ENCODE data around the gene ABCB9.

ABCB9 gene

GRCh38 chr12:122888232-122888752 is 78.0 kb downstream of the ABCB9 start:
- Histone ChIP-seq H3K4me3 (ENCODE audit: low read length in 2 of 2) (peak overlapping the region; percentile 66 to 73), H3K9ac (ENCODE audit: low read depth in 1 of 2, low read length in 2 of 2) (peak overlapping the region; percentile 71 to 72), H3K9me3 (ENCODE audit: control insufficient read depth in 2 of 2, low read length in 2 of 2) (no peaks in the 10 kb centered on the region), H3K27me3 (ENCODE audit: control insufficient read depth in 2 of 2, insufficient read depth in 2 of 2, low read length in 2 of 2) (no peaks in the 10 kb centered on the region), H3K36me3 (ENCODE audit: control insufficient read depth in 2 of 2, insufficient read depth in 2 of 2, low read length in 2 of 2) (no peaks in the 10 kb centered on the region), H3K4me1 (ENCODE audit: control insufficient read depth in 2 of 2, insufficient read depth in 2 of 2, low read length in 2 of 2) (peaks cover 69 to 84% of the 10 kb centered on the region in 2 donors), H3K27ac (ENCODE audit: low read depth in 2 of 2, low read length in 2 of 2) (peak overlapping the region; percentile 94 to 96)

DNA sequence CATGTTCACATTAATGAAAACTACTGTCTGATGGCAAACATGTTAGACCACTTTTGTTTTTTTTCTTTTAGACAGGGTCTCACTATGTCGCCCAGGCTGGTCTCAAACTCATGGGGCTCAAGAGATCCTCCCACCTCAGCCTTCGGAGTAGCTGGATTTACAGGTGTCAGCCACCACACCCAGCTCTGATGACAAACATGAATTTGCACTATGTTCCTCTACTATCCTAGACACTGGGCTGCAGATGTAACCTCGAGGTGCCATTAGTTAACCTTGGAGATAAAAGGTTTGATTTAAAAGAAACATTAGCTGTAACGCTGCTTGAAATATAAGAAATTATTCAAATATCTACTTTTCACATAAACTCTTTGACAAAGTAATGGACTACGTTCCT is 78.4 kb downstream of the ABCB9 start:
- Histone ChIP-seq H3K9ac (ENCODE audit: low read depth in 1 of 2, low read length in 2 of 2) (peak overlapping the region; percentile 71 to 72), H3K27me3 (ENCODE audit: control insufficient read depth in 2 of 2, insufficient read depth in 2 of 2, low read length in 2 of 2) (no peaks in the 10 kb centered on the region), H3K9me3 (ENCODE audit: control insufficient read depth in 2 of 2, low read length in 2 of 2) (no peaks in the 10 kb centered on the region), H3K27ac (ENCODE audit: low read depth in 2 of 2, low read length in 2 of 2) (peak overlapping the region; percentile 94 to 96), H3K4me3 (ENCODE audit: low read length in 2 of 2) (peak overlapping the region; percentile 66 to 73), H3K36me3 (ENCODE audit: control insufficient read depth in 2 of 2, insufficient read depth in 2 of 2, low read length in 2 of 2) (no peaks in the 10 kb centered on the region), H3K4me1 (ENCODE audit: control insufficient read depth in 2 of 2, insufficient read depth in 2 of 2, low read length in 2 of 2) (peaks cover 64 to 82% of the 10 kb centered on the region in 2 donors)

DNA sequence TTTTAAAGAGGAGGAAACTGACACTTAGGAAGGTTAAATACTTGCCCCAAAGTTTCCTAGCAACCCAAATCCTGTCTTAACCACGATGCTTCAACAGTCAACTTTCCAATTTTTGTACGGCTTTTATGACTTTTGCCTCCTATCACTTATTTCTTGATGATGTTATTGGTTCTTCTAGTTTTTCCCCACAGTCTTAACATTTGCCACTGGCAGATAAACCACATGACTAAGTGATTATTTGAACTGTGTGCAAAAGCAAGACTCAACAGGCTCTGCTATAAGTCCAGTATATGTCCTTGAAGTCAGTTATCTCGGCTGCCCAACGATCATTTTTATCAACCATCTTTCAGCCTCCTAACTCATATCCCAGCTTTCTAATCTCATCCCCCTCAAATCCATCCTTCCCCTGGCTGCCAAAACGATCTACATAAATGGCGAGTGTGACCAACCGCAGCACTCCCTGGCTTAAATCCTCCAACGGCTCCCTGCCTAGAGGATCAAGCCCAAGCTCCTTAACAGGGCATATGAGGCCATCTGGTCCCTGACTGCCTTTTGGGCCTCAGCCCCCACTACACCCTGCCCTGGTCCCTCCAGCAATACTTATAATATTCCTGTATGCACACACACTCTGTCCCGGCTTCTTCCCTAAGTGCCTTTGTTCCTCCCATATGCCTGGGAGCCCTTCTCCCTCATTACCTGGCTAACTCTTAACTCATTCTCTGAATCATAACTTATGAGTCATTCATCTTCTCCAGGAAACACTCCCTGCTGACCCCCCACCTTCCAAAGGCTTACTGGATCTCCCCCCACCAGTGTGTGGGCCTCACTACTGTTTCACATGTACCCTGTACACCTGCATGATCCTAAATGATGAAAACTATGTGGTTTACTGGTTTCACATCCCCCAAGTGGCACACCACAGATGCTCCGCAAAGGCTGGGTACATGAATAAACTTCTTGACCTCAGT is 79.1 kb downstream of the ABCB9 start:
- Histone ChIP-seq H3K4me3 (ENCODE audit: low read length in 2 of 2) (peak overlapping the region; percentile 66 to 73), H3K27ac (ENCODE audit: low read depth in 2 of 2, low read length in 2 of 2) (peak overlapping the region; percentile 94 to 96), H3K4me1 (ENCODE audit: control insufficient read depth in 2 of 2, insufficient read depth in 2 of 2, low read length in 2 of 2) (peaks cover 60 to 75% of the 10 kb centered on the region in 2 donors), H3K36me3 (ENCODE audit: control insufficient read depth in 2 of 2, insufficient read depth in 2 of 2, low read length in 2 of 2) (no peaks in the 10 kb centered on the region), H3K27me3 (ENCODE audit: control insufficient read depth in 2 of 2, insufficient read depth in 2 of 2, low read length in 2 of 2) (no peaks in the 10 kb centered on the region), H3K9ac (ENCODE audit: low read depth in 1 of 2, low read length in 2 of 2) (peak overlapping the region; percentile 71 to 72), H3K9me3 (ENCODE audit: control insufficient read depth in 2 of 2, low read length in 2 of 2) (no peaks in the 10 kb centered on the region)

- H3K36me3 ChIP-seq (ENCODE audit: control insufficient read depth in 2 of 2, insufficient read depth in 2 of 2, low read length in 2 of 2) = no peaks in the 10 kb centered on the region
- H3K27me3 ChIP-seq (ENCODE audit: control insufficient read depth in 2 of 2, insufficient read depth in 2 of 2, low read length in 2 of 2) = no peaks in the 10 kb centered on the region
- H3K9me3 ChIP-seq (ENCODE audit: control insufficient read depth in 2 of 2, low read length in 2 of 2) = no peaks in the 10 kb centered on the region
- no peak overlapping the region for H3K4me3 ChIP-seq (ENCODE audit: low read length in 2 of 2)
- H3K9ac ChIP-seq (ENCODE audit: low read depth in 1 of 2, low read length in 2 of 2) = no peak overlapping the region
- peaks cover 55 to 67% of the 10 kb centered on the region in 2 donors for H3K4me1 ChIP-seq (ENCODE audit: control insufficient read depth in 2 of 2, insufficient read depth in 2 of 2, low read length in 2 of 2)
- peak overlapping the region; percentile 94 to 96 for H3K27ac ChIP-seq (ENCODE audit: low read depth in 2 of 2, low read length in 2 of 2)
Observed at GRCh38 chr12:122886161-122886560, 80.1 kb downstream of the ABCB9 start.

DNA sequence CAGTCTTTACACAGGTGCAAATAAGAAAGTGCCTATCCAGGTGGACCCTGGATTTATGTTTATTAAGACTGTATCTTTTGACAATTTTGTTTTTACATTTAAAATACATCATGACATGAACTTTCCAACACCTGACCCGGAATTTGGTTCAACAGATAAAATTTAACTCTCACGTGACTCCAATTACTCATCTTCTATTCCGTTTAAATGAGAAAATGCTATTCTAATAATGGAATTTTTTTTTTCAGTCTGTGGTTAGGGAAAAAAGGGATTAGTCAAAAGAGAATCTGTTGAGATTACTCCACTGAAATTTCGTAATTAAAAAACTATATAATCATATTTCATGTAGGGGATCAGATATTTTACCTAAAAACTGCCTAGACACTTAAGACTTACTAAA is 81.4 kb downstream of the ABCB9 start:
- Histone ChIP-seq H3K27ac (ENCODE audit: low read depth in 2 of 2, low read length in 2 of 2) (peak overlapping the region; percentile 32 to 54), H3K27me3 (ENCODE audit: control insufficient read depth in 2 of 2, insufficient read depth in 2 of 2, low read length in 2 of 2) (no peaks in the 10 kb centered on the region), H3K36me3 (ENCODE audit: control insufficient read depth in 2 of 2, insufficient read depth in 2 of 2, low read length in 2 of 2) (peaks cover 0 to 8% of the 10 kb centered on the region in 2 donors), H3K4me1 (ENCODE audit: control insufficient read depth in 2 of 2, insufficient read depth in 2 of 2, low read length in 2 of 2) (peaks cover 48 to 69% of the 10 kb centered on the region in 2 donors), H3K4me3 (ENCODE audit: low read length in 2 of 2) (no peak overlapping the region), H3K9me3 (ENCODE audit: control insufficient read depth in 2 of 2, low read length in 2 of 2) (no peaks in the 10 kb centered on the region), H3K9ac (ENCODE audit: low read depth in 1 of 2, low read length in 2 of 2) (no peak overlapping the region)

DNA sequence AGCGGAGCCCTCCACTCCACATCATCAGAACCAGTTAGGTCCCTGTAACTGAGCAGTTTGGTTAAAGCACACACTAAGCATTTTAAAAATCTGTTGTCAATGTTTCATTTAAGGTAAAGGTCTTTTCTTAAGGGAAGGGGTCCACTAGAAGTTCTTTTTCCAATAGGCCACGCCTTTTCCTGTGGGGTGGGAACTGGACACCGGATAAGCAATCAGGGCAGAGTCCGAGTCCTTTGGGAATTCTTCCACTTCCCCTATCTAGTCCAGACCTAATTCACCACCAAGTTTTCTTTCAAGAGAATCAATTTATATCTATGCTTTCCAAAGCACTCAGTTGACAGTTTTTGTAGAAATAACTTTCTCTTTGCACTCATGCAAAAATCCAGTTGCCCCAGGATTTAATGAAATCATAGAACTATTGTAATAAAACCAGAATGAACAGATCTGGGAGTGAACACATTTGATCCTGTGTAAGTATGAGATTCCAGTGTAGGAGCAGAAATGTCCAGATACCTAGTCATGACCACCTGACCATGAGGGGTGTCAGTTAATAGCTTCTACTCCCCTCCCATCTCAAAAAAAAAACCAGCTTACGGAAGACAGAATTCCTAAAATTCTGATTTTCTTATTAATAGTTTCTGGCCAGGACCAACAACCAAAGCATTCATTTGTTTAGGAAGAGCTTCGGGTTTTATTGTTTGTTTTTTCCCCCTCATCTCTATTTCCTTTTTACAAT is 82.0 kb downstream of the ABCB9 start:
- Histone ChIP-seq H3K27ac (ENCODE audit: low read depth in 2 of 2, low read length in 2 of 2) (peak overlapping the region; percentile 32 to 54), H3K9ac (ENCODE audit: low read depth in 1 of 2, low read length in 2 of 2) (peak overlapping the region in 1 of 2 donors; percentile 39), H3K4me1 (ENCODE audit: control insufficient read depth in 2 of 2, insufficient read depth in 2 of 2, low read length in 2 of 2) (peaks cover 43 to 68% of the 10 kb centered on the region in 2 donors)

GRCh38 chr12:122882908-122883558 is 83.2 kb downstream of the ABCB9 start:
- Histone ChIP-seq H3K4me1 (ENCODE audit: control insufficient read depth in 2 of 2, insufficient read depth in 2 of 2, low read length in 2 of 2) (peaks cover 31 to 56% of the 10 kb centered on the region in 2 donors), H3K36me3 (ENCODE audit: control insufficient read depth in 2 of 2, insufficient read depth in 2 of 2, low read length in 2 of 2) (peaks cover 3 to 8% of the 10 kb centered on the region in 2 donors), H3K4me3 (ENCODE audit: low read length in 2 of 2) (no peak overlapping the region), H3K9ac (ENCODE audit: low read depth in 1 of 2, low read length in 2 of 2) (no peak overlapping the region), H3K27ac (ENCODE audit: low read depth in 2 of 2, low read length in 2 of 2) (no peak overlapping the region), H3K9me3 (ENCODE audit: control insufficient read depth in 2 of 2, low read length in 2 of 2) (no peaks in the 10 kb centered on the region), H3K27me3 (ENCODE audit: control insufficient read depth in 2 of 2, insufficient read depth in 2 of 2, low read length in 2 of 2) (no peaks in the 10 kb centered on the region)

More for the DNA sequence above, 82.0 kb downstream of the ABCB9 start:
- H3K4me3 ChIP-seq (ENCODE audit: low read length in 2 of 2) = no peak overlapping the region
- no peaks in the 10 kb centered on the region for H3K9me3 ChIP-seq (ENCODE audit: control insufficient read depth in 2 of 2, low read length in 2 of 2)
- H3K36me3 ChIP-seq (ENCODE audit: control insufficient read depth in 2 of 2, insufficient read depth in 2 of 2, low read length in 2 of 2) = peaks cover under 1 to 8% of the 10 kb centered on the region in 2 donors
- H3K27me3 ChIP-seq (ENCODE audit: control insufficient read depth in 2 of 2, insufficient read depth in 2 of 2, low read length in 2 of 2) = no peaks in the 10 kb centered on the region

DNA sequence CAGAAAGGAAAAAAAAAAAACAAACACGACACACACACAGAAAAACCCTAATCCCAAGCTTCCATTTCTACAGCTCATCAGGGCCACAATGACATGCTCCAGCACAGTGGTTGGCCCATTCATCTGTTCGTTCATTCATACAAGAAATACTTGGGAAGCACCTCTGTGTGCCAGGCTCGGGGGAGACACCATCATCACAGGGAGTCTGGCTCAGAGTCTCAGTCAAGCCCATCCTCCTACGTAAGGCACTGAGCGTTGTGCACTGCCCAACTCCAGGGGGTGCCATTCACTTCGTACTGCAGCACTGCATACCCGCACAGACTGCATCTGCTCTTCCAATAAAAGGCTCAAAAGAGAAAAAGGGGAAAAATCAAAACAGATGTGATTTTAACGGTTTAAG is 85.6 kb downstream of the ABCB9 start:
- Histone ChIP-seq H3K9me3 (ENCODE audit: control insufficient read depth in 2 of 2, low read length in 2 of 2) (no peaks in the 10 kb centered on the region), H3K9ac (ENCODE audit: low read depth in 1 of 2, low read length in 2 of 2) (no peak overlapping the region), H3K4me3 (ENCODE audit: low read length in 2 of 2) (no peak overlapping the region), H3K27me3 (ENCODE audit: control insufficient read depth in 2 of 2, insufficient read depth in 2 of 2, low read length in 2 of 2) (no peaks in the 10 kb centered on the region), H3K27ac (ENCODE audit: low read depth in 2 of 2, low read length in 2 of 2) (no peak overlapping the region), H3K36me3 (ENCODE audit: control insufficient read depth in 2 of 2, insufficient read depth in 2 of 2, low read length in 2 of 2) (peaks cover 5 to 8% of the 10 kb centered on the region in 2 donors), H3K4me1 (ENCODE audit: control insufficient read depth in 2 of 2, insufficient read depth in 2 of 2, low read length in 2 of 2) (peaks cover 18 to 38% of the 10 kb centered on the region in 2 donors)

DNA sequence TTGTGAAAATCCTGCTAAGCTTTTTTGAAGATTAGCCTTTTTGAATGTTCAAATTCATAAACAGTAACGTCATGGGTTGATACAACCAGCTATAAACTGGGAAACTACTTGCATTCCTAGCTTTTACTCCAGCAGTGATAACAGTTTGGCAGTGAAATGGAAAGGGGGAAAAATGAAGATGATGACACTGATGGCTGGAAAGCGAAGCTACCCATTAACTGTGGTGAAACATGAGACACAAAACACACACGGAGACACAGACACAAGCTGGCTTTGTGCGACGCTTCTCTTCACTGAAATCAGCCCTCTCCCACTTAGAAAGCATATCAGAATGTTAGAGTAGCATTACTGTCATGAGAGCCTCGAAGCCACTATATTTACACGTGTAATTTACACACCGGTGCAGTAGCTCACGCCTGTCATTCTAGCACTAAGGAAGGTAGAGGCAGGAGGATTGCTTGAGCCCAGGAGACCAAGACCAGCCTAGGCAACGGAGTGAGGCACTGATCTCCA is 86.1 kb downstream of the ABCB9 start:
- Histone ChIP-seq H3K4me1 (ENCODE audit: control insufficient read depth in 2 of 2, insufficient read depth in 2 of 2, low read length in 2 of 2) (peaks cover 18 to 40% of the 10 kb centered on the region in 2 donors), H3K36me3 (ENCODE audit: control insufficient read depth in 2 of 2, insufficient read depth in 2 of 2, low read length in 2 of 2) (peaks cover 5 to 8% of the 10 kb centered on the region in 2 donors), H3K27me3 (ENCODE audit: control insufficient read depth in 2 of 2, insufficient read depth in 2 of 2, low read length in 2 of 2) (no peaks in the 10 kb centered on the region), H3K4me3 (ENCODE audit: low read length in 2 of 2) (no peak overlapping the region), H3K9me3 (ENCODE audit: control insufficient read depth in 2 of 2, low read length in 2 of 2) (no peaks in the 10 kb centered on the region), H3K9ac (ENCODE audit: low read depth in 1 of 2, low read length in 2 of 2) (no peak overlapping the region), H3K27ac (ENCODE audit: low read depth in 2 of 2, low read length in 2 of 2) (no peak overlapping the region)
